Thyroid gland (tissue), 4 donors: Measurements from ENCODE around the gene TTC3.

ENCODE experiments used
- CTCF ChIP-seq, 6 experiments: fragments of 200-600 bp in 3 of 6; fragments of 450-650 bp in 3 of 6; sonication (generic) in 3 of 6; IDR thresholded peaks; one replicate each; pipeline ENCODE4 v1.5.1; 2016 to 2019; ENCODE audit warnings: antibody characterized with exemption in 6 of 6, mild to moderate bottlenecking in 2 of 6, inconsistent platforms in 1 of 6, moderate library complexity in 1 of 6
- POLR2A ChIP-seq, 2 donors: fragments of 450-650 bp; IDR thresholded peaks; one replicate each; pipeline ENCODE4 v1.6.1; 2017; ENCODE audit warnings: antibody characterized with exemption in 2 of 2, mild to moderate bottlenecking in 2 of 2, moderate library complexity in 1 of 2

- no peak for TF ChIP-seq CTCF (IDR thresholded peaks at IDR 0.05)
- TF ChIP-seq POLR2A (IDR thresholded peaks at IDR 0.05), result no peak
Observed at GRCh38 chr21:37060296-37060695, 12.8 kb upstream of the TTC3 start.
